ENCODE data around the gene AGAP1. TPM values are rescaled to one million over a fixed set of nuclear protein-coding genes. Genes with fewer than 3 reads are reported as not detected.

AGAP1 gene
- total RNA-seq, 1 donor from 2014 or later = 39.4 TPM

GRCh38 chr2:235936493-235936892 lies 442.6 kb downstream of the AGAP1 start:
- Histone ChIP-seq H3K27ac (ENCODE audit: low read depth, low read length) (no peak overlapping the region), H3K4me2 (ENCODE audit: low read length) (no peak overlapping the region), H4K20me1 (ENCODE audit: insufficient read depth, low read length) (no peaks in the 10 kb centered on the region), H3K79me2 (ENCODE audit: insufficient read depth, low read length) (no peaks in the 10 kb centered on the region), H3K9ac (ENCODE audit: low read length) (no peak overlapping the region), H2AFZ (ENCODE audit: low read depth, low read length) (no peak overlapping the region), H3K36me3 (ENCODE audit: insufficient read depth, low read length) (no peaks in the 10 kb centered on the region), H3K27me3 (ENCODE audit: insufficient read depth, low read length) (no peaks in the 10 kb centered on the region), H3K4me1 (ENCODE audit: insufficient read depth, low read length) (peaks cover 18% of the 10 kb centered on the region), H3K4me3 (ENCODE audit: insufficient read depth, low read depth, low read length) (no peak overlapping the region), H3K9me3 (ENCODE audit: insufficient read depth, low read depth, low read length) (no peaks in the 10 kb centered on the region)
- peaks cover 18% of the 10 kb centered on the region for H3K4me1 Mint-ChIP-seq (ENCODE audit: low read depth, unreplicated experiment)
- H3K36me3 Mint-ChIP-seq (ENCODE audit: low read depth, unreplicated experiment) = peaks cover 29% of the 10 kb centered on the region
- H3K9me3 Mint-ChIP-seq (ENCODE audit: unreplicated experiment) = peaks cover 4% of the 10 kb centered on the region
- no peaks in the 10 kb centered on the region for H3K27me3 Mint-ChIP-seq (ENCODE audit: low read depth, unreplicated experiment)
- no peak overlapping the region for H3K27ac Mint-ChIP-seq (ENCODE audit: unreplicated experiment)
- DNase-seq (ENCODE audit: low read depth) (no peak), FAIRE-seq (no peak)
- TF ChIP-seq, protein P1, sequence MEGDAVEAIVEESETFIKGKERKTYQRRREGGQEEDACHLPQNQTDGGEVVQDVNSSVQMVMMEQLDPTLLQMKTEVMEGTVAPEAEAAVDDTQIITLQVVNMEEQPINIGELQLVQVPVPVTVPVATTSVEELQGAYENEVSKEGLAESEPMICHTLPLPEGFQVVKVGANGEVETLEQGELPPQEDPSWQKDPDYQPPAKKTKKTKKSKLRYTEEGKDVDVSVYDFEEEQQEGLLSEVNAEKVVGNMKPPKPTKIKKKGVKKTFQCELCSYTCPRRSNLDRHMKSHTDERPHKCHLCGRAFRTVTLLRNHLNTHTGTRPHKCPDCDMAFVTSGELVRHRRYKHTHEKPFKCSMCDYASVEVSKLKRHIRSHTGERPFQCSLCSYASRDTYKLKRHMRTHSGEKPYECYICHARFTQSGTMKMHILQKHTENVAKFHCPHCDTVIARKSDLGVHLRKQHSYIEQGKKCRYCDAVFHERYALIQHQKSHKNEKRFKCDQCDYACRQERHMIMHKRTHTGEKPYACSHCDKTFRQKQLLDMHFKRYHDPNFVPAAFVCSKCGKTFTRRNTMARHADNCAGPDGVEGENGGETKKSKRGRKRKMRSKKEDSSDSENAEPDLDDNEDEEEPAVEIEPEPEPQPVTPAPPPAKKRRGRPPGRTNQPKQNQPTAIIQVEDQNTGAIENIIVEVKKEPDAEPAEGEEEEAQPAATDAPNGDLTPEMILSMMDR (IDR thresholded peaks at IDR 0.05; ENCODE audit: insufficient read depth, low read depth, low read length) = peak; percentile 35
- TF ChIP-seq EZH2 (IDR thresholded peaks at IDR 0.05; ENCODE audit: insufficient read depth, low read length) = no peak
- H3K4me3 Mint-ChIP-seq (ENCODE audit: unreplicated experiment) = no peak overlapping the region

DNA sequence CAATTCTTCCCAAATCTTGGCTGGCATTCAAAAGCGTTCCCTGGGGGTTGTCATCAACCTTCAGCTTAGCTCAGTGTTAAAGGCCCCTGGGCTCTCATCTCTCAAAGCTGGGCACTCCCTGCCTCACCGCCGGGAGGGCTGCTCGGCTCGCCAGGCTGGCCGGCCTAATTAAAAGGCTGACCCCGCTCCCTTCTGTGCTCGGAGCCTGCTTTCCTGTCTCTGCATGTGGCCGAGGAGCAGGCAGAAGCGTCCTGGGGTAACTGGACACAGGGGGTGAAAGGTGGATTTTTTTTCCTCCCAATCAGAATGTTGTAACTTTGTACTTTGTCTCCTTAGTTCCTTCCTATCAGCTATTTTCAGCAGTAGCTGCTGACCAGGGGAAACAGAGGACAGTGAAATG lies 443.2 kb downstream of the AGAP1 start:
- H3K9ac ChIP-seq (ENCODE audit: low read length) = no peak overlapping the region
- no peaks in the 10 kb centered on the region for H3K9me3 ChIP-seq (ENCODE audit: insufficient read depth, low read depth, low read length)
- H3K79me2 ChIP-seq (ENCODE audit: insufficient read depth, low read length) = no peaks in the 10 kb centered on the region
- H3K27me3 Mint-ChIP-seq (ENCODE audit: low read depth, unreplicated experiment) = no peaks in the 10 kb centered on the region
- H3K36me3 Mint-ChIP-seq (ENCODE audit: low read depth, unreplicated experiment) = peaks cover 27% of the 10 kb centered on the region
- no peak overlapping the region for H3K27ac ChIP-seq (ENCODE audit: low read depth, low read length)
- no peak overlapping the region for H2AFZ ChIP-seq (ENCODE audit: low read depth, low read length)
- H3K27me3 ChIP-seq (ENCODE audit: insufficient read depth, low read length) = no peaks in the 10 kb centered on the region
- H3K36me3 ChIP-seq (ENCODE audit: insufficient read depth, low read length) = no peaks in the 10 kb centered on the region
- H3K4me2 ChIP-seq (ENCODE audit: low read length) = no peak overlapping the region
- H3K4me3 ChIP-seq (ENCODE audit: insufficient read depth, low read depth, low read length) = no peak overlapping the region
- H3K4me1 Mint-ChIP-seq (ENCODE audit: low read depth, unreplicated experiment) = peaks cover 18% of the 10 kb centered on the region
- FAIRE-seq (no peak), DNase-seq (ENCODE audit: low read depth) (no peak)
- H3K4me1 ChIP-seq (ENCODE audit: insufficient read depth, low read length) = peaks cover 18% of the 10 kb centered on the region
- no peaks in the 10 kb centered on the region for H4K20me1 ChIP-seq (ENCODE audit: insufficient read depth, low read length)
- no peak overlapping the region for H3K27ac Mint-ChIP-seq (ENCODE audit: unreplicated experiment)
- peaks cover 4% of the 10 kb centered on the region for H3K9me3 Mint-ChIP-seq (ENCODE audit: unreplicated experiment)
- H3K4me3 Mint-ChIP-seq (ENCODE audit: unreplicated experiment) = no peak overlapping the region
- TF ChIP-seq, protein P1 (IDR thresholded peaks at IDR 0.05; ENCODE audit: insufficient read depth, low read depth, low read length) = no peak
- TF ChIP-seq EZH2 (IDR thresholded peaks at IDR 0.05; ENCODE audit: insufficient read depth, low read length) = no peak

GRCh38 chr2:235937526-235937925 lies 443.7 kb downstream of the AGAP1 start:
- no peak overlapping the region for H3K9ac ChIP-seq (ENCODE audit: low read length)
- DNase-seq (ENCODE audit: low read depth) (no peak), FAIRE-seq (no peak)
- no peaks in the 10 kb centered on the region for H3K27me3 Mint-ChIP-seq (ENCODE audit: low read depth, unreplicated experiment)
- H3K27ac Mint-ChIP-seq (ENCODE audit: unreplicated experiment) = no peak overlapping the region
- H3K79me2 ChIP-seq (ENCODE audit: insufficient read depth, low read length) = no peaks in the 10 kb centered on the region
- no peaks in the 10 kb centered on the region for H4K20me1 ChIP-seq (ENCODE audit: insufficient read depth, low read length)
- peaks cover 27% of the 10 kb centered on the region for H3K36me3 Mint-ChIP-seq (ENCODE audit: low read depth, unreplicated experiment)
- H2AFZ ChIP-seq (ENCODE audit: low read depth, low read length) = no peak overlapping the region
- peaks cover 4% of the 10 kb centered on the region for H3K9me3 Mint-ChIP-seq (ENCODE audit: unreplicated experiment)
- no peak overlapping the region for H3K4me2 ChIP-seq (ENCODE audit: low read length)
- H3K4me1 Mint-ChIP-seq (ENCODE audit: low read depth, unreplicated experiment) = peaks cover 18% of the 10 kb centered on the region
- H3K4me1 ChIP-seq (ENCODE audit: insufficient read depth, low read length) = peaks cover 18% of the 10 kb centered on the region
- H3K4me3 Mint-ChIP-seq (ENCODE audit: unreplicated experiment) = no peak overlapping the region
- no peak overlapping the region for H3K4me3 ChIP-seq (ENCODE audit: insufficient read depth, low read depth, low read length)
- no peaks in the 10 kb centered on the region for H3K36me3 ChIP-seq (ENCODE audit: insufficient read depth, low read length)
- no peaks in the 10 kb centered on the region for H3K9me3 ChIP-seq (ENCODE audit: insufficient read depth, low read depth, low read length)
- TF ChIP-seq, protein P1 (IDR thresholded peaks at IDR 0.05; ENCODE audit: insufficient read depth, low read depth, low read length) = no peak
- TF ChIP-seq EZH2 (IDR thresholded peaks at IDR 0.05; ENCODE audit: insufficient read depth, low read length) = no peak
- no peaks in the 10 kb centered on the region for H3K27me3 ChIP-seq (ENCODE audit: insufficient read depth, low read length)
- H3K27ac ChIP-seq (ENCODE audit: low read depth, low read length) = no peak overlapping the region
